Endothelial cell of umbilical vein (primary cell): ENCODE data around the gene SH3RF3. TPM values are rescaled to one million over a fixed set of nuclear protein-coding genes. Genes with fewer than 3 reads are reported as not detected.

Experiments
- BruUV-seq: library from RNA; stranded (reverse); fragments of 400-500 nt; replicated peaks from 2 replicates; lab custom pipeline; 2021; lab: Mats Ljungman, UMichigan
- CTCF ChIA-PET: fragments of 300-600, 350-600 bp; sonication (Branson Sonifier 250); formaldehyde crosslinking; loops from one replicate; lab custom pipeline; 2021; ENCODE audit warnings: antibody characterized with exemption, inconsistent platforms; lab: Charles Lee
- POLR2A ChIA-PET: fragments of 300-600, 350-600 bp; sonication (Branson Sonifier 250); formaldehyde crosslinking; loops from one replicate; lab custom pipeline; 2021; ENCODE audit warnings: antibody characterized with exemption, inconsistent platforms; lab: Charles Lee
- DNase-seq: peaks from one replicate; pipeline ENCODE4 v3.0.0-alpha.2; 2011; ENCODE audit warnings: low read depth, low spot score
- FAIRE-seq: peaks from 2 replicates; lab custom pipeline; 2011; peaks lifted over from hg19 to GRCh38; lab: Jason Lieb, UNC
- H2AFZ ChIP-seq: 2 replicates; pipeline ENCODE4 v1.6.0; 2012; ENCODE audit warnings: low read depth, low read length, control low read depth, inconsistent platforms
- H3K27ac ChIP-seq: 2 replicates; pipeline ENCODE4 v1.5.1; 2011; ENCODE audit warnings: low read depth, mild to moderate bottlenecking, control low read depth, low read length, moderate library complexity; ENCODE audit not compliant: insufficient read depth
- H3K27me3 ChIP-seq, 2 experiments: 2 replicates each; pipeline versions ENCODE4 v1.6.0 to v1.6.1; 2011; ENCODE audit warnings: low read length in 2 of 2, mixed read lengths in 1 of 2; ENCODE audit not compliant: control insufficient read depth in 2 of 2, insufficient read depth in 2 of 2
- H3K36me3 ChIP-seq, 2 experiments: 2 replicates in 1 of 2; 3 replicates in 1 of 2; pipeline ENCODE4 v1.5.1; 2011; ENCODE audit warnings: low read length in 2 of 2, mild to moderate bottlenecking in 1 of 2, moderate library complexity in 1 of 2; ENCODE audit not compliant: control insufficient read depth in 2 of 2, insufficient read depth in 2 of 2; ENCODE audit errors: extremely low read depth in 1 of 2
- H3K4me1 ChIP-seq: 3 replicates; pipeline ENCODE4 v1.5.1; 2011; ENCODE audit warnings: mild to moderate bottlenecking, low read length; ENCODE audit not compliant: control insufficient read depth, insufficient read depth; ENCODE audit errors: extremely low read depth
- H3K4me2 ChIP-seq: 2 replicates; pipeline ENCODE4 v1.6.1; 2011; ENCODE audit warnings: low read length, control low read depth, mixed read lengths; ENCODE audit not compliant: insufficient read depth
- H3K4me3 ChIP-seq, 3 experiments: fragments of 200-600 bp in 1 of 3; sonication (generic), shearing (Covaris generic) in 1 of 3; replicated peaks in 1 of 3; 2 replicates each; pipeline ENCODE4 v1.5.1; 2011 to 2016; ENCODE audit warnings: control low read depth in 3 of 3, low read length in 3 of 3, mild to moderate bottlenecking in 2 of 3, inconsistent platforms in 1 of 3, low read depth in 1 of 3, moderate library complexity in 1 of 3; ENCODE audit not compliant: insufficient read depth in 1 of 3
- H3K79me2 ChIP-seq: 2 replicates; pipeline ENCODE4 v1.6.0; 2012; ENCODE audit warnings: low read length, inconsistent platforms; ENCODE audit not compliant: control insufficient read depth, insufficient read depth
- H3K9ac ChIP-seq: replicated peaks from 2 replicates; pipeline ENCODE3; 2011; ENCODE audit warnings: low read length, control low read depth; ENCODE audit not compliant: insufficient read depth; ENCODE audit errors: extremely low read depth
- H3K9me1 ChIP-seq: replicated peaks from 3 replicates; pipeline ENCODE4 v1.6.0; 2011; ENCODE audit warnings: mild to moderate bottlenecking, low read length; ENCODE audit not compliant: control insufficient read depth, insufficient read depth; ENCODE audit errors: extremely low read depth
- H3K9me3 ChIP-seq: replicated peaks from 2 replicates; pipeline ENCODE4 v1.5.1; 2012; ENCODE audit warnings: low read length, inconsistent platforms; ENCODE audit not compliant: control insufficient read depth, insufficient read depth
- H4K20me1 ChIP-seq: replicated peaks from 2 replicates; pipeline ENCODE3; 2011; ENCODE audit warnings: mild to moderate bottlenecking, low read length; ENCODE audit not compliant: control insufficient read depth, insufficient read depth; ENCODE audit errors: extremely low read depth
- GATA2 ChIP-seq: IDR thresholded peaks from 2 replicates; pipeline ENCODE4 v1.7.0; 2011; ENCODE audit warnings: low read depth, mild to moderate bottlenecking, moderate library complexity, mixed read lengths, low read length; ENCODE audit not compliant: insufficient read length, insufficient read depth
- JUN ChIP-seq: IDR thresholded peaks from 2 replicates; pipeline ENCODE4 v1.6.1; 2011; ENCODE audit warnings: borderline replicate concordance, low read depth; ENCODE audit not compliant: insufficient read length, insufficient read depth
- MYC ChIP-seq: IDR thresholded peaks from one replicate; pipeline ENCODE4 v1.6.1; 2011; ENCODE audit warnings: mild to moderate bottlenecking, low read depth, low read length
- POLR2A ChIP-seq: IDR thresholded peaks from 2 replicates; pipeline ENCODE4 v1.6.1; 2012; ENCODE audit warnings: low read depth, mild to moderate bottlenecking, control low read depth, low read length
- dilution Hi-C: fragments of 300-500 bp; cut with MboI; formaldehyde crosslinking; loops from one replicate; pipeline ENCODE4 v1.15.0; 2019; ENCODE audit warnings: low sequenced_read_pairs; ENCODE audit not compliant: extremely low pct_ligation_motif_present
- intact Hi-C: fragments of 100-400 bp; cut with micrococcal nuclease; formaldehyde crosslinking; loops from one replicate; pipeline ENCODE4 v1.10.0; 2022
- polyA plus RNA-seq, 4 experiments: library from polyadenylated mRNA; depleted of rRNA in 3 of 4; stranded (reverse) in 3 of 4; unstranded in 1 of 4; fragments of >200 nt; gene quantifications; 2 replicates each; pipeline versions ENCODE4 v1.2.1 to v1.2.3, GENCODE V29; 2011 to 2012; ENCODE audit warnings: missing spikeins in 1 of 4
- total RNA-seq: library from RNA; stranded (reverse); gene quantifications from 2 replicates; pipeline ENCODE4 v1.2.3, GENCODE V29; 2021

The SH3RF3 gene
- total and polyA plus RNA-seq, 2 donors (not counting 3 experiments of a cell fraction or from before 2014, with no cell fraction given) = 3.8 to 14.7 TPM

DNA sequence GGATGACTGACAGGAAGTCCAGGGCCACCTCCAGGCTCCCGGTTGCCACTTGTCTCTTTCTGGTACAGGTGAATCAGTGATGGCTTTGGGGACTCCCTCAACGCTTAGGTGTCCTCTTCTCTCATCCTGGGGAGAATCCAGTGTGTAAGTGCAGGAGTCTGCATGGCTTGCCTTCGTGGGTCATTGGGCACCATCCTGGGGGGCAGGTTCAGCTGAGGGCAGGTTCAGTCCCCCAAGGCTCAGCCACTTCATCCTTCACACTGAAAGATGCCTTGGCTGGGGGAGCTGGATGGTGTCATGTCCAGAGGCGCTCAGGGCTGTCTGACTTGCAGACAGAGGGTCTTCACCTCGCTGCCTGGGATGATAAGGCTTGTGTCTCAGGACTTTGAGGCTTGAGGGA, 29.2 kb downstream of the SH3RF3 start:
- Histone ChIP-seq H3K27me3 (no peaks in the 10 kb centered on the region), H3K9me1 (no peaks in the 10 kb centered on the region), H3K9ac (no peak overlapping the region), H2AFZ (no peak overlapping the region), H4K20me1 (no peaks in the 10 kb centered on the region), H3K9me3 (no peaks in the 10 kb centered on the region), H3K36me3 (no peaks in the 10 kb centered on the region), H3K79me2 (peaks cover 16% of the 10 kb centered on the region), H3K4me2 (no peak overlapping the region), H3K4me1 (peaks cover 5% of the 10 kb centered on the region), H3K27ac (no peak overlapping the region), H3K4me3 (no peak overlapping the region)
- no TSS peak for BruUV-seq
- POLR2A ChIA-PET = no interaction called here
- FAIRE-seq = no peak
- no peak for DNase-seq
- intact Hi-C loops (no loop called here), dilution Hi-C loops (no loop called here)
- CTCF ChIA-PET = no interaction called here
- no peak for TF ChIP-seq MYC
- TF ChIP-seq JUN = no peak
- no peak for TF ChIP-seq POLR2A
- no peak for TF ChIP-seq GATA2

GRCh38 chr2:109159096-109159495, 30.1 kb downstream of the SH3RF3 start:
- intact Hi-C loops = no loop called here
- POLR2A ChIA-PET = no interaction called here
- CTCF ChIA-PET = no interaction called here
- no peak overlapping the region for H3K4me3 ChIP-seq
- no peaks in the 10 kb centered on the region for H3K36me3 ChIP-seq
- H3K9me1 ChIP-seq = no peaks in the 10 kb centered on the region
- H3K4me1 ChIP-seq = peaks cover 12% of the 10 kb centered on the region
- no peaks in the 10 kb centered on the region for H4K20me1 ChIP-seq
- no peak overlapping the region for H3K9ac ChIP-seq
- H3K9me3 ChIP-seq = no peaks in the 10 kb centered on the region
- no peak overlapping the region for H2AFZ ChIP-seq
- H3K4me2 ChIP-seq = no peak overlapping the region
- H3K27me3 ChIP-seq = no peaks in the 10 kb centered on the region
- TF ChIP-seq GATA2 = no peak
- no peak for TF ChIP-seq POLR2A
- H3K27ac ChIP-seq = no peak overlapping the region
- DNase-seq = no peak
- dilution Hi-C loops = no loop called here
- H3K79me2 ChIP-seq = peaks cover 19% of the 10 kb centered on the region
- FAIRE-seq = no peak
- no TSS peak for BruUV-seq
